Measurements from ENCODE around the gene LNPEP.

- TF ChIP-seq, protein P1, sequence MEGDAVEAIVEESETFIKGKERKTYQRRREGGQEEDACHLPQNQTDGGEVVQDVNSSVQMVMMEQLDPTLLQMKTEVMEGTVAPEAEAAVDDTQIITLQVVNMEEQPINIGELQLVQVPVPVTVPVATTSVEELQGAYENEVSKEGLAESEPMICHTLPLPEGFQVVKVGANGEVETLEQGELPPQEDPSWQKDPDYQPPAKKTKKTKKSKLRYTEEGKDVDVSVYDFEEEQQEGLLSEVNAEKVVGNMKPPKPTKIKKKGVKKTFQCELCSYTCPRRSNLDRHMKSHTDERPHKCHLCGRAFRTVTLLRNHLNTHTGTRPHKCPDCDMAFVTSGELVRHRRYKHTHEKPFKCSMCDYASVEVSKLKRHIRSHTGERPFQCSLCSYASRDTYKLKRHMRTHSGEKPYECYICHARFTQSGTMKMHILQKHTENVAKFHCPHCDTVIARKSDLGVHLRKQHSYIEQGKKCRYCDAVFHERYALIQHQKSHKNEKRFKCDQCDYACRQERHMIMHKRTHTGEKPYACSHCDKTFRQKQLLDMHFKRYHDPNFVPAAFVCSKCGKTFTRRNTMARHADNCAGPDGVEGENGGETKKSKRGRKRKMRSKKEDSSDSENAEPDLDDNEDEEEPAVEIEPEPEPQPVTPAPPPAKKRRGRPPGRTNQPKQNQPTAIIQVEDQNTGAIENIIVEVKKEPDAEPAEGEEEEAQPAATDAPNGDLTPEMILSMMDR (IDR thresholded peaks at IDR 0.05; ENCODE audit: low read depth, low read length, poor library complexity, severe bottlenecking) = no peak
- TF ChIP-seq EZH2phosphoT487 (IDR thresholded peaks at IDR 0.05; ENCODE audit: borderline replicate concordance, low read length) = no peak
Measured at GRCh38 chr5:97041239-97041638, 105.4 kb downstream of the LNPEP start.
